Measurements from ENCODE around the gene PLA2G15. TPM values are rescaled to one million over a fixed set of nuclear protein-coding genes. Genes with fewer than 3 reads are reported as not detected.

The PLA2G15 gene
- polyA plus RNA-seq, 1 experiment = 15.7 TPM

DNA sequence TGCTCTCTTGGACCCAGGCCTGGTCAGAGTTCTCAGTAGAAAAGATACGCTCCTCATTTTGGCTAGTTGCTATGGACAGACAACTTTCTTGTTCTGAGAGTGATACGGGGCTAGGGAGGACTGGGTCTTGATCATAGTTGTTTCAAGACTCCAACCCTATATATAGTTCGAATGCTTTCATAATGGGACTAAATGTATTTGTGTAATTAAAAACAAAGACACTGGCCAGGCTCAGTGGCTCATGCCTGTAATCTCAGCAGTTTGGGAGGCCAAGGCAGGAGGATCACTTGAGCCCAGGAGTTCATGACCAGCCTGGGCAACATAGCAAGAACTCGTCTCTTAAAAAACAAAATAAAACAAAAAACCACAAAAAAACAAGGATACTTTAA lies 36.9 kb downstream of the PLA2G15 start:
- H3K27ac ChIP-seq (ENCODE audit: low read depth, low read length) = no peak overlapping the region
- DNase-seq (ENCODE audit: low read depth, low spot score) = no peak
- H3K4me3 ChIP-seq (ENCODE audit: low read depth, low read length) = no peak overlapping the region
- H3K27me3 ChIP-seq (ENCODE audit: control insufficient read depth, insufficient read depth, low read length) = no peaks in the 10 kb centered on the region
- TF ChIP-seq, protein P1, sequence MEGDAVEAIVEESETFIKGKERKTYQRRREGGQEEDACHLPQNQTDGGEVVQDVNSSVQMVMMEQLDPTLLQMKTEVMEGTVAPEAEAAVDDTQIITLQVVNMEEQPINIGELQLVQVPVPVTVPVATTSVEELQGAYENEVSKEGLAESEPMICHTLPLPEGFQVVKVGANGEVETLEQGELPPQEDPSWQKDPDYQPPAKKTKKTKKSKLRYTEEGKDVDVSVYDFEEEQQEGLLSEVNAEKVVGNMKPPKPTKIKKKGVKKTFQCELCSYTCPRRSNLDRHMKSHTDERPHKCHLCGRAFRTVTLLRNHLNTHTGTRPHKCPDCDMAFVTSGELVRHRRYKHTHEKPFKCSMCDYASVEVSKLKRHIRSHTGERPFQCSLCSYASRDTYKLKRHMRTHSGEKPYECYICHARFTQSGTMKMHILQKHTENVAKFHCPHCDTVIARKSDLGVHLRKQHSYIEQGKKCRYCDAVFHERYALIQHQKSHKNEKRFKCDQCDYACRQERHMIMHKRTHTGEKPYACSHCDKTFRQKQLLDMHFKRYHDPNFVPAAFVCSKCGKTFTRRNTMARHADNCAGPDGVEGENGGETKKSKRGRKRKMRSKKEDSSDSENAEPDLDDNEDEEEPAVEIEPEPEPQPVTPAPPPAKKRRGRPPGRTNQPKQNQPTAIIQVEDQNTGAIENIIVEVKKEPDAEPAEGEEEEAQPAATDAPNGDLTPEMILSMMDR (IDR thresholded peaks at IDR 0.05; ENCODE audit: low read depth, low read length) = no peak
- ChIA-PET POLR2A (no interaction called here), CTCF (interaction anchor here (1.5 kb wide), 1 partner anchor 19 kb away, joined by 4 read pairs; no protein-coding TSS in a partner anchor)
- no peaks in the 10 kb centered on the region for H3K9me3 ChIP-seq (ENCODE audit: control insufficient read depth, insufficient read depth, low read length)

- Histone ChIP-seq H3K9me3 (ENCODE audit: control insufficient read depth, insufficient read depth, low read length) (no peaks in the 10 kb centered on the region), H3K4me3 (ENCODE audit: low read depth, low read length) (no peak overlapping the region), H3K27me3 (ENCODE audit: control insufficient read depth, insufficient read depth, low read length) (no peaks in the 10 kb centered on the region), H3K27ac (ENCODE audit: low read depth, low read length) (peak overlapping the region; percentile 31)
- POLR2A ChIA-PET = interaction anchor here (1.6 kb wide), 1 partner anchor 19 kb away, joined by 8 read pairs; the partner anchor contains the start of gene SLC7A6
- CTCF ChIA-PET = interaction anchor here (0.5 to 0.8 kb wide), 4 partner anchors 17 to 46 kb away, joined by 3 read pairs; partner anchors contain the start of gene SLC7A6
- DNase-seq (ENCODE audit: low read depth, low spot score) = no peak
- TF ChIP-seq, protein P1 (IDR thresholded peaks at IDR 0.05; ENCODE audit: low read depth, low read length) = no peak
Observed at GRCh38 chr16:68283346-68283745, 38.2 kb downstream of the PLA2G15 start.

GRCh38 chr16:68283801-68284598 lies 38.8 kb downstream of the PLA2G15 start:
- POLR2A ChIA-PET = interaction anchor here (1.6 kb wide), 1 partner anchor 20 kb away, joined by 8 read pairs; the partner anchor contains the start of gene SLC7A6
- Histone ChIP-seq H3K9me3 (ENCODE audit: control insufficient read depth, insufficient read depth, low read length) (no peaks in the 10 kb centered on the region), H3K27me3 (ENCODE audit: control insufficient read depth, insufficient read depth, low read length) (no peaks in the 10 kb centered on the region), H3K4me3 (ENCODE audit: low read depth, low read length) (no peak overlapping the region), H3K27ac (ENCODE audit: low read depth, low read length) (peak overlapping the region; percentile 31)
- CTCF ChIA-PET = interaction anchor here (0.6 to 0.8 kb wide), 4 partner anchors 20 to 45 kb away, joined by 3 read pairs; partner anchors contain the start of gene SLC7A6
- DNase-seq (ENCODE audit: low read depth, low spot score) = no peak
- TF ChIP-seq, protein P1 (IDR thresholded peaks at IDR 0.05; ENCODE audit: low read depth, low read length) = no peak

GRCh38 chr16:68284847-68285246 lies 39.7 kb downstream of the PLA2G15 start:
- no peak for DNase-seq (ENCODE audit: low read depth, low spot score)
- Histone ChIP-seq H3K27ac (ENCODE audit: low read depth, low read length) (no peak overlapping the region), H3K27me3 (ENCODE audit: control insufficient read depth, insufficient read depth, low read length) (no peaks in the 10 kb centered on the region), H3K4me3 (ENCODE audit: low read depth, low read length) (no peak overlapping the region), H3K9me3 (ENCODE audit: control insufficient read depth, insufficient read depth, low read length) (no peaks in the 10 kb centered on the region)
- ChIA-PET POLR2A (no interaction called here), CTCF (interaction anchor here (0.9 to 2.1 kb wide), 2 partner anchors 21 to 23 kb away, joined by 4 to 8 read pairs; partner anchors contain the start of gene SLC7A6)
- TF ChIP-seq, protein P1 (IDR thresholded peaks at IDR 0.05; ENCODE audit: low read depth, low read length) = no peak

DNA sequence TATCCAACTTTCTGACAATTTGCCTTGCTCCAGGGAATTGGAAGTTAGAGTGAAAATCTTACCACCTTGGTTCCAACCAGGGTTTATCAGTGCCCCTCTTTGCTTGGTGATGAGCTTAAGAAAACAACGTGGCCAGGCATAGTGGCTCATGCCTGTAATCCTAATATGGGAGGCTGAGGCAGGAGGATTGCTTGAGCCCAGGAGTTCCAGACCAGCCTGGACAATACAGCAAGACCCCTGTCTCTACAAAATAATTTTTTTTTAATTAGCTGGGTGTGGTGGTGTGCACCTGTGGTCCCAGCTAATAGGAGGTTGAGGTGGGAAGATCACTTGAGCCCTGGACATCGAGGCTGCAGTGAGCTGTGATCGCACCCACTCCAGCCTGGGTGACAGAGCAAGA lies 40.5 kb downstream of the PLA2G15 start:
- no peak for DNase-seq (ENCODE audit: low read depth, low spot score)
- TF ChIP-seq, protein P1 (IDR thresholded peaks at IDR 0.05; ENCODE audit: low read depth, low read length) = no peak

More for the DNA sequence above, 40.5 kb downstream of the PLA2G15 start:
- Histone ChIP-seq H3K27me3 (ENCODE audit: control insufficient read depth, insufficient read depth, low read length) (no peaks in the 10 kb centered on the region), H3K27ac (ENCODE audit: low read depth, low read length) (no peak overlapping the region), H3K9me3 (ENCODE audit: control insufficient read depth, insufficient read depth, low read length) (no peaks in the 10 kb centered on the region), H3K4me3 (ENCODE audit: low read depth, low read length) (no peak overlapping the region)
- ChIA-PET CTCF (interaction anchor here (0.7 to 2.1 kb wide), 4 partner anchors 22 to 109 kb away, joined by 3 to 8 read pairs (median 4); partner anchors contain the start of gene SLC7A6), POLR2A (interaction anchor here (0.7 to 1.0 kb wide), 2 partner anchors 11 to 63 kb away, joined by 3 to 10 read pairs; no protein-coding TSS in a partner anchor)
